KBM-7 (cell line): ENCODE results near the gene MAP7D1.
A peak's percentile ranks its signal among the peaks of the same experiment; 100 is the strongest.

ENCODE experiments used
- DNase-seq: peaks from one replicate; pipeline ENCODE4 v3.0.0-alpha.2; 2015
- in situ Hi-C: fragments of 300-500 bp; cut with MboI; formaldehyde crosslinking; loops from 2 replicates; pipeline ENCODE4 v1.14.3; 2020; ENCODE audit warnings: low sequenced_read_pairs, low pct_unique_long_range_greater_than_20kb, mixed read lengths

Gene MAP7D1

DNA sequence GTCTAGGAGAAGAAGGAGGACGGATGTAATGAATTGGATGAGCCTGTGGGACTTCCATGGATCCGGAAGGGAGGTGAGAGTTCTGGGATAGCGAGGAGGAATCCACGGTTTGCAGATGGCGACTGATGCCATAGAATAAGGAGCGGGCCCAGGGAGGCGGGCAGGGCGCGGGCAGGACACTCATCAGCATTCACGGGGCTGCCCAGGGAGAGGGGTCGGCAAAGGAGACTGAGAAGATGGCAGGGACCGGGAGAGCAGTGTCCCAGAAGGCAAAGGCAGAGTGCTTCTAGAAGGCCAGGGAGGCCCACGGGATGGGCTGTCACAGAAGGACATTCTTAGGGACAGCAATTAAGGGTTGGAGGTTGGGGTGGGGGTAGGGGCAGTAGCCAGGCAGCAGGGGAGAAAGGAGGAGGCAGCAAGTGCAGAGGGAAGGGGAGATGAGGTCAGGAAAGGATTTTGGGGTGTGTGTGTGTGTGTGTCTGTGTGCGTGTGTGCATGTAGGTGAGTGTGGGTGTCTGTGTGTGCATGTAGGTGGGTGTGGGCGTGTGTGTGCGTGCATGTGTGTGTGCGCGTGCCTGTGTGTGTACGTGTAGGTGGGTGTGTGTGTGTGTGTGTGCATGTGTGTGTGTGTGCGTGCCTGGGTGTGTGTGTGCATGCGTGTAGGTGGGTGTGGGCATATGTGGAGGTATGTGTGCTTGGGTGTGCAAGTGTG, 29.8 kb upstream of the MAP7D1 start:
- in situ Hi-C loops: no loop called here
- DNase-seq: no peak

DNA sequence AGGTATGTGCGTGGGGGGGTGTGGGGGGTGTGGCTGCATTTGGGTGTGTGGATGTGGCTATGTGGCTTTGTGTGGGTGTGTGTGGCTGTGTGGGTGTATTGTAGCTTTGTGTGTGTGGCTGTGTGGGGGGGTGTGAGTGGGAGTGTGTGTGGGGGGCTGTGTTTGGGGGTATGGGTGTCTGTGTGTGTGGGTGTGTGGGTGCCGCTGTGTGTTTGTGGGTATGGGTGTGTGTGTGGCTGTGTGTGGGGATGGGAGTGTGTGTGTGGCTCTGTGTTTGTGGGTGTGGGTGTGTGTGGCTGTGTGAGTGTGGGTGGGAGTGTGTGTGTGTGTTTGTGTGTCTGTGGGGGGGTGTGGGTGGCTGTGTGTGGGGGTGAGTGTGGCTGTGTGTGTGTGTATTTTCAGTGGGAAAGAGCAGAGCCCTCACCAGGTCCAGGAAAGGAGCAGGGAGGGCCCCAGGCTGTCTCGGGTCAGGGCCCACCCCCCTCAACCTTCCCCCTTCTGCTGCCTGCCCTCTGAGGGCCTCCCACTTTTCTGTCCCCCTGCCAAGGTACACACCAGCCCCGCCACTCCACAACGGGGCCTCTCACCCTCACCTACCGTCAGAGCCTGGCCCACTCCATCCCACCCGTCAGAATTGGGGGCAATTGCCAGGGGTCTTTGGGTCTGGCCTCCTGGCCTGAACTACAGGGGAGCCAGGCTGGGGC, 29.0 kb upstream of the MAP7D1 start:
- no peak for DNase-seq
- in situ Hi-C loops: no loop called here

DNA sequence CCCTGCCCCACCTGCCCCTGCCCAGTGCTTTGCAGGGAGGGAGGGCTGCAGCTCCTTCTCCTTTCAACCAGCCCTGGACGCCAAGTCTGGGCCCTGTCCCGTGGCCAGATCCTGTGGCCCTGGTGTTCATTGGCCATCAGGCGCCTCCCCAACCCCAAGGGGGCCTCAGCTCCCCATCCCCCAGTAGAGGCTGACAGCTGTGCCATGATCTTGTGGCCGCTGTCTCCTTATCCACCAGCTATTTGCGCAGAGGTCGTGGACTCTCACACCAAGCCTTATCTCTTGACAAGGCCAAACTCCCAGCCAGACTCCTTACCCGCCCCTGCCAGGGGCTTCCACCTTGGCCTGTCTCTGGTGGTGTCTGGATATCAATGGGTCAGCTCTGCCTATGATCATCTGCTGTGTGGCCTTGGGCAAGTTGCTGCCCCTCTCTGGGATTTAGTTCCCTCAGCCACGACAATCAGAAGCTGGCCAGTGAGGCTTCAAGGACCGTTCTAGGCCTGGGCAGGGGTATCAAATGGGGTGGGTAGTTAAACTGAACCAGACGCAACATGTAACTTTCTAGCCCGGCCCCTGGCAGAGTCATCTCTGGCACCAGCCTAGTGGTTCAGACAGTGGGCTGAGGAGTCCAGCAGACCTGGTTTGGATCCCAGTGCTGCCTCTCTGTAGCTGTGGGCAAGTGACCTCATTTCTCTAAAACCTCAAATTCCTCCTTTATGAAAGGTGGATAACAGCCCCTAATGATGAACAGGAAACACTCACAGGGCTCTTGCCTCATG, 27.6 kb upstream of the MAP7D1 start:
- no peak for DNase-seq
- in situ Hi-C loops: no loop called here

DNA sequence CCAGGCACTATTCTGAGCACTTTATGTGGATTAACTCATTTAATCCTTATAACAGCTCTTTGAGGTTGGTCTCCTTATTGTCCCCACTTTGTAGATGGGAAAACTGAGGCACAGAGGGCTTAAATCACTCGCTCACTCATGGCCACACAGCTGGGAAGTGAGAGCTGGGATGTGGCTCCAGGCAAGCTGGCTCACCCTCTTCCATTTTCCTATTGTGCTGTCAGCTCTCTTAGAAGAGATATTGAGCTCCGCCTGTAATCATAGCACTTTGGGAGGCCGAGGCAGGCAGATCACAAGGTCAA, 27.1 kb upstream of the MAP7D1 start:
- DNase-seq: no peak
- in situ Hi-C loops: no loop called here

DNA sequence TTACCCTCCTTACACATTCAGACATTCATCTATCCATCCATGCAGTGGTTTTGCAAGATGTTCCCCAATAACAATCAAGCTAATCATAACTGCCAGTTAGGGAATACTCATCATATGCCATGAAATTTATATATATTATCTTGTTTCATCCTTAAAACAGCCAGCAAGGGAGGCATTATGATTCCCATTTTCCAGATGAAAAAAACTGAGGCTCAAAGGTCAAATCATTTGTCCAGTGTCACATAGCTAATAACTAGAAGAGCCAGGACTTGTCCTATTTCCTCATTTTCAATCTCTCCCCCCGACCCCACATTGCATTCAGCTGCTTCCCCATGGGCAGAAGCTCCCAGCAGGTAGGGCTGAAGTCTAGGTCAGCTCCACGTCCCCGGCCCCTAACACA, 23.9 kb upstream of the MAP7D1 start:
- in situ Hi-C loops: no loop called here
- DNase-seq: no peak

DNA sequence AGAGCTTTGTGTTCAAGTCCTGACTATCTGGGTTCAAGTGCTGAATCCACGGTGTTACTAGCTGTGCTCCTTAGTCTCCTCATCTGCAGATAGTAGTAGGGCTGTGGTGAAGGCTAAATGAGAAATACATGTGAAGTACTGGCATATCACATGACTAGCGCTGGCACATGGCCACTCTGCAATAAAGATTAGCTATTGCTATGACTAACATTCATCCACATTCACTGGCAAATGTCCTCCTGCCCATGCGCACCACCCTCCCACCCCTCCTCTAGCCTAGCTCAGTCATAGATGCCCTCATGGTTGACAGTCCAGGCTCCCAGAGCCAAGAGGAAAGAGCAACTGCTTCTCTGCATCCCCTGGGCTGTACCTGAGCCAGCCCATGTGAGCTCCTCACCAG, 22.5 kb upstream of the MAP7D1 start:
- in situ Hi-C loops: no loop called here

DNA sequence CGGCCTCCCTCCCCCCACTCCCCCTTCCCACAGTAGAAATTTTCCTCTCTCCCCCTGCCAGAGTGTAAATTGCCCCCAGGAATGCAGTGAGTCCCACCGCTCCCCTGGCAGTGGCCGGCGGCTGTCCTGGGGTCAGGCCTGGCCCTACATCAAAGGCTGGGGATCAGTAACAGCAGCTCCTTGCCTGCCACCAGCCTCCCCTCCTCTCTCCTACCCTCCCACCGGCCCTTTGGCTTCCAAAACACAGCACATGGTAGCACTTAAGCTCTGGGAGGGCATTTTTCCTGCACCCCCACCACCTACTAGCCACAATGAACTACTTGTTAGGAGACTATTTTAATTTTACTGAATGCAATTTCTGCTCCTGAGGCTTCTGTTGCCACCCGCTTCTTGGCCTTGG, 21.9 kb upstream of the MAP7D1 start:
- in situ Hi-C loops: no loop called here

More for the DNA sequence above, 22.5 kb upstream of the MAP7D1 start:
- DNase-seq: no peak

DNA sequence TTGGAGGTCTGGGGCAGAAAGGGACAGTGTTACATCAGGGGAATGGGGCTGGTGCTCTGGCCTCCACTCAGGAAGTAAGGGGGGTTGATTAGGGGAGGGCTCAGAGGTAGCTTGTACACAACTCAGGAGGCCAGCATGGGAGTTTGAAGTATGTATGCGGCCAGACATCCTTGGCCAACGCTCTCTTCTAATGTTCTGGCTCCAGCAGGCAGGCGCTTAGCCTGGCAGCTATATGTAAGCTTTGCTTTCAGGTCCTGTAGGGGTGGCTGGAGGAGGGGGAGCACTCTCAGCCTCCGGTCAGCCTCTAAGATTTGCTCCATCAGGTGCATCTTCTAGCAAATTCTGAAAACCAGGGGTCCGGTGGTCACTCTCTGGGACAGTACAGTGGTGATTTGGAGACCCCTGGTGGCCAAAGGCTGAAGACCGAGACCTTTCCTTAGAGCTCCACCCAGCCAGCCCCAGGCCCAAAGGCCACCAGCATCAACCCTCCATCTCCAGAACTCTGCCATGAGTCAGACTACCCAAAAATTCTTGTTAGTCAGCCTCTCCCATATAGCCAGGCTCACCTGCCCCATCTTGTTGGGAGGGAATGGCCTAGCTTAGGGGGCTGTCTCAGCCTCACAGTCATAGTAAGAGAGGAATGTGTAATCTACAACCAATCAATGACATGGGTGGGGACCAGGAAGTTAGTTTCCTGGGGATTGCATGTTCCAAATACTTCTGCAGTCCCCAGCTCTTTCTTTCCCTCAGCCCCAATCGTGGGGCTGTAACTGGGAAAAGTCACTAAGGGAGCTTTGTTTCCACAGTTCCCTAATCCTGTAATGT, 21.2 kb upstream of the MAP7D1 start:
- in situ Hi-C loops: no loop called here
- DNase-seq: peak; percentile 68

More for the DNA sequence above, 21.9 kb upstream of the MAP7D1 start:
- no peak for DNase-seq

DNA sequence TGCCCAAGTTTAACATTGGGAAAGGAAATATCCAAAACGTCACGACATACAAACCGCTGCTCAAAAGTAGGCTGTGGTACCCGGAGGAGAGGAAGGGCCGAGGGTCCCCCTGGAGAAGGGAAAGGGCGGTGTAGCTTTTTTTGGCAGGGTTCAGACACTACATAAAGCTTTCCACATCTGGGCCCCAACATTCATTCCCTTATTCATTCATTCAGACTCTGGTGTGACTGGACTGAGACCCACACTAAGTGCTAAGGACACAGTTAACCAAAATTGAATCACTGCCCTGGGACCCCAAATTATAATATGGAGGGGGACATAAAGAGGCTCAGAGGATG, 20.7 kb upstream of the MAP7D1 start:
- no peak for DNase-seq
- in situ Hi-C loops: no loop called here

DNA sequence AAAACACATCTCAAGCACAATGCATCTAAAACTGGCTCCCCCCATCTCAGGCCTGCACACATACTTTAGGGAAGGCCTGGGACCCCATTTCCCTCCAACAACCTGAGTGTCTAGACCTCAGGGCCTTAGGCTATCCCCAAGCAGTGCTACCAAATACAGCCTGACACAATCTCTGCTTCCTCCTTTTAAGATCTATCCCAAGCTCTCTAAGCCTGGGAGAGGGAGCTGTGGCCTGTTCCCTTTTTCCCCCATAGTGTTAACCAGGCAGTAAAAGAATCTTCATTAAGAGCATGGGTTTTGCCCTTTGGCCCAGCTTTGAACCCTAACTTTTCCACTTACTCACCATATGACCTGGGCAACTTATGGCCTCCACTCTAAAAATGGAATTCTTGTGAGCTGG, 20.2 kb upstream of the MAP7D1 start:
- DNase-seq: no peak
- in situ Hi-C loops: no loop called here

DNA sequence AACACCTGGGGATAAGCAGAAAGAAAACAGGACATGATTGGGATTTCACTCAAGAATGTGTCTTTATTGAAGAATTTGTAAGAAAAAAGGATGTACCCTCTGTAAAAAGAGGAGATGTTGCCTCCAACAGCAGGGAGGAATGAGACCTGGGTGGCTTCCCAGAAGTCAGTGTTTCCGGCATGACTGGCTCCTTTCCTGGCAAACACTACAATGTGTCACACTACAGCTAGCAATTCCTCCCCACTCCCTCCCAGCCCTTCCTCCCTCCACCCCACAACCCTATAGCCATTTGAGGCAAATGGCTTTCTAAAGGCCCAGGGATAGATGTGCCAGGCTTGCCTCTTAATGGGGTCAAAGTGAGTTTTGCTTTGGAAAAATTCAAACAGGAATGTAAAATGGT, 19.4 kb upstream of the MAP7D1 start:
- DNase-seq: no peak
- in situ Hi-C loops: no loop called here

DNA sequence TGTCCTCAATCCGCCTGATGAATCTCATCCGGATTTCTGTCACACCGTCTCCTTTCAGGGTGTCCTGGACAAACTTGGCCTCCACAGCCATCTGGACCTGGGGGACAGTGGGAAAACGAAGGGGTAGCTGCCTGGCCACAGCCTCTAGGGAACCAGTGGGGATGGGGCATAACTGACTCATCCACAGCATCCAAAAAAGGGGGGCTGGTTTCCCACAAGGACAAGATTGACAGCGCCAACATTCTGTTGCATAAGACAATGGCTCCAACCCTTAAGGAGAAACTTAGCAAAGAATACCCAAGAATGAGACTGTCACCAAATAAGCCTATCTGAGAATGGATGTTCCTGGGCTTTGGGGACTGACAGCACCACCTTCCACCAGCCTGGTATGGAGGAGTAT, 18.7 kb upstream of the MAP7D1 start:
- in situ Hi-C loops: no loop called here
- DNase-seq: no peak

DNA sequence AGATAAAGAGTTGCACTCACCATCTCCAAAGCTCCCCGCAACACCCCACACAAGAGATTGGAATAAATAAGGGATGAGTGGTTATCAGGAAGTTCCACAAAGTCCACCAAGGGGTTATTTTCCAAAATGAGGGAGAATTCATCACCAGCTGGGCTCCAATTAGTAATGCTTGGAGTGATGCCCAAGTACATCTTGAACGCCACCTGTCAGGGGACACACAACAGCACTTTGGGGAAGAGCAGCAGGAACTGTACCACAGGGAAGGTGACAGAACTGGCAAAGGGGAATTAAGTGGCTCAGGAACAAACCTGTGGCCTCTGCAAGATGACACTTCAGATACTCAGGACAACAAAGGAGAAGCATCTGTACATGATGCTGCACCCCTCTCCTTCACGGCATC, 18.2 kb upstream of the MAP7D1 start:
- DNase-seq: no peak
- in situ Hi-C loops: no loop called here

DNA sequence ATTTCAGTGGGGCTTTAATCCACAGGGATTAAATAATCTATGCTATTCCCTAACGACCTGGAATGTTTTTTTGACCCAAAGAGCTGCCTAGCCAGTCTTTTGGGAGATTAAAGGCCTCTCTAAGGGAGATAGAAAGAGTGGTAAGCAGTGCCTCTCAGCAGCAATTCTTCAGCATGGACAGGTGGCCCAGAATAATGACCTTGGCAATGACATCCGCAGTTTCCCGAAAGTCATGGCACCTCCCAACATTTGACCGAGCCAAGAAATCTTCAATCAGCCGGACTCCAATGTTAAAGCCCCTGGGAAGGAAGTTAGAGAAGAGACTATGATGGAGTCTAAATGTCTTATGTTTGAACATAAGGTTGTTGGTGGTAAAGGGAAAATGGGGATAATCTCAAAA, 16.4 kb upstream of the MAP7D1 start:
- DNase-seq: no peak
- in situ Hi-C loops: no loop called here

DNA sequence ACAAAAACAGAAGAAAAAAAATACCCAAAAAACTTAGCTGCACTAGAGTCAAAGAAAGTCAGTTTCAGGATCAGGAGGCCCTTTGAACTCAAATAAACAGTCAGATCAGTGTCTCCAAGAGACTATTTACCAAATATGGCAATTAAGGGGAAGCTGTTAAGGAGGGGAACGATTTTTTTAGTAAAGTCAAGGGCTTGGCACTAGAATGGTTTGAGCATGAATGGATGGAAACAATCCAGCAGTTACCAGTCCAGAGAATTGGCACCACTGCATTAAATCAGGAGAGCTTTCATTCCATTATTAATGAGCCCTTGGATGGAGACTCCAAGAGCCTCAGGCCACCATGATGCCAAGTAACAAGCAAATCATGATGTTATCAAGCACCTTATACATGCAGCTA, 13.8 kb upstream of the MAP7D1 start:
- in situ Hi-C loops: loop anchor here (5.0 kb wide), 1 partner anchor 35 kb away; no protein-coding TSS in a partner anchor
- no peak for DNase-seq

DNA sequence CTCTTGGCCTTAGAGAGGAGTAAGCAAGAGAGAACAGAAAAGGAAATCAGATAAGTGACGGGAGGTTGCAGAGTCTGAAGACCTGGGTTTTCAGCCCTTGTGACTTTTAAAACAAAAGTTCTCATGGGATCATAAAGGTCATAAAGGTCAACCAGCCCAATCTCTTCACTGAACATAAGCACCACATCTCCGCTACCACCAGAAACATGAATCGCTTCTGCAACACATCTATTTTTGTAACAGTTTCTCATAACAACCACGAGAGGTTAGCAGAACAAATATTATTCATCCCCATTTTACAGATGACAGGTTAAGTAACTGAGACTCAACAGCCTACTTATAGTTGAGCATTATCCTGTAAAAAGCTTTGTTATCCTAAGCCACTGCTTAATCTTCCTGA, 12.5 kb upstream of the MAP7D1 start:
- in situ Hi-C loops: loop anchor here (5.0 kb wide), 1 partner anchor 36 kb away; no protein-coding TSS in a partner anchor

DNA sequence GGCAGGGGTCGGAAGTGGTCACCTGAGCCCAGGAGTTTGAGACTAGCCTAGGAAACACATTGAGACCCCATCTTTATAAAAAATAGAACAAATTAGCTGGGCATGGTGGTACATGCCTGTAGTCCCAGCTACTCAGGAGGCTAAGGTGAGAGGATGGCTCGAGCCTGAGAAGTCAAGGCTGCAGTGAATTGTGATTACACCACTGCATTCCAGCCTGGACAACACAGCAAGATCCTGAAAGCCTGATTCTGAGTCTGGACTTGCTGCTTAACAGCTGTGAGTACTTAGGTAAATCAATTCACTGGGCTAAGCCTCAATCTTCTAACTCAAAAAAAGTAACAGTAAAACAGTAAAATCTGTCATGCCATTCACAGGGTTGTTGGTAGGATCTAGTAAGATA, 11.5 kb upstream of the MAP7D1 start:
- no peak for DNase-seq
- in situ Hi-C loops: loop anchor here (5.0 kb wide), 1 partner anchor 37 kb away; no protein-coding TSS in a partner anchor

More for the DNA sequence above, 12.5 kb upstream of the MAP7D1 start:
- DNase-seq: no peak

DNA sequence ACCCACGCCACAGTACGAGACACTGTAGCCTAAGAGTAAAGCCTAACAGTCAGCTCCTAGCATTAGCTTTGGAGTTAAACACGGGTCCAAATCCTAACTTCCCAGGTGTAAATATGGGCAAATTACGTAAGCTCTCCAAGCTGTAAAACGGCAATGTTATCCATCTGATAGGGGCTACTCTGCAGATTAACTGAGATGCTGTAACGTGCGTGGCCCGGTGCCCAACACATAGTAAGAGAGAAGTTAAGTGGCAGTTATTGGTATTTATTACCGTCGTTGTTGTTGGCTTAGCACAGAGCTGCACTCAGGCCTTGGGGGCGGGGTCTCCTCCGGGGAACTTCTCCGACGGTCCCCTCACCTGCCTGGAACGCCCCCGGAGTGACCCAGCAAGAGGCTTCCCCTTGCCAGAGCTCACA, 7.1 kb upstream of the MAP7D1 start:
- in situ Hi-C loops: no loop called here

DNA sequence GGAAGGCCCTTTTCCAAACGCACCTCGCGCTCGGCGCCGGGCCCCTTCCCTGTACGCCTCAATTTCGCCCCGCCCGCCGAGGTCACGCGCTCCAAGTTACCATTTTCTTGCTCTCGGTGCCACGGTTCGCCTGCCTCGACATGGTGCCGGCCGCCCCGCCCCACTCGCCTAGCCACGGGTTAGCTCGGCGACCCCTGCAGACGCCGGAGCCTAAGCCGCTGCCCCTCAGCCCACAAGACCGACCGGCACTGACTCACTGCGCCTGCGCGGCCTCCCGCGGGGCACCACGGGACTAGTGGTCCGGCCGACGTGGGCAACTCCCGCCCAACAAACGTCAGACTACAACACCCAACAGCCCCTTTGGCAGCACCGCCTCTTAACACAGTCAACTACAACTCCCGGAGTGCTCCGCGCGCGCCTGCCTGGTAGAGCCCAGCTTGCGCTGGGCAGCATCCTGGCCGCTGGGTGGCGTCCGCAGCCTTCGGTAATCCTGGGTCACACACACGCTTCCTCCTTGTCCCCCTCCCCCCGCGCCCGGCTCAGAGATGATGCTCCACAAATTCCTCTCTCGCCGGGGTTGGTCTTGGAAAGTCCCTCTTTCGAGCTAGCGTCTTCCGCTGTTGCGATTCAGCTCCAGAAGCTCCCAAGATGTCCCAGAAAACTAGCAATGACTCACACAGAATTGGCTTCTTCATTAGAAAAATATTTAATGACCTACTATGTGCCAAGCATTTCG, 6.6 kb upstream of the MAP7D1 start, which contains the start of gene TRAPPC3:
Gene TRAPPC3 (minus strand): TSS at position 250 of the 736 bp plus-strand sequence. CDS start 108 bp downstream, at position 142.
- in situ Hi-C loops: no loop called here
- peak; percentile 100 for DNase-seq

More for the DNA sequence above, 7.1 kb upstream of the MAP7D1 start:
- no peak for DNase-seq
